GM18909 (cell line): Measurements from ENCODE around the gene OR10J1.
"Not testable (repeated sequence)": the region's sequence is repeated elsewhere in the genome, so short reads cannot be mapped to it uniquely, and the experiment has no call there.

Experiments used
- ATAC-seq: cut with Tn5 transposase; IDR thresholded peaks from one replicate; pipeline ENCODE4 v1.9.1; 2021; ENCODE audit warnings: mild to moderate bottlenecking; ENCODE audit not compliant: unreplicated experiment, poor library complexity

OR10J1 gene, protein sequence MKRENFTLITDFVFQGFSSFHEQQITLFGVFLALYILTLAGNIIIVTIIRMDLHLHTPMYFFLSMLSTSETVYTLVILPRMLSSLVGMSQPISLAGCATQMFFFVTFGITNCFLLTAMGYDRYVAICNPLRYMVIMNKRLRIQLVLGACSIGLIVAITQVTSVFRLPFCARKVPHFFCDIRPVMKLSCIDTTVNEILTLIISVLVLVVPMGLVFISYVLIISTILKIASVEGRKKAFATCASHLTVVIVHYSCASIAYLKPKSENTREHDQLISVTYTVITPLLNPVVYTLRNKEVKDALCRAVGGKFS

DNA sequence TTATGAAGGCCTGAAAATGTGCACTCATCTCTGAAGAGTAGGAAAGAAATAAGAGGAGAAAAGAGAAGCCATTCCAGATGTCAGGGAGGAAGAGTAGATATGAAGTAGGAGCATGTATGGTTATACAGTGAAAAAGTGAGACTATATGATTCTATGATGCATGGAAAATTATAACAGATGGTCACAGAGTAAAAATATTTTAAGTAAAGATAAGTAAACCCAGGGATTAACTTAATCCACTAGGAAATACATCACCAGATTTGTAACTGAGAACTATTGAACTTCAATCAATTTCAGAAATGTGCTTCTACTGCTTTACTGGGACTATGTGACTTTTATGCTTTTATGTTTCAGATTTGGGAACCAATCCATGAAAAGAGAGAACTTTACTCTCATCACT, at the start of gene OR10J1:
Gene OR10J1, plus strand, starts transcription at position 301 of the 400 bp plus-strand sequence. Its CDS starts 70 bp downstream, at position 371.
- no peak for ATAC-seq

DNA sequence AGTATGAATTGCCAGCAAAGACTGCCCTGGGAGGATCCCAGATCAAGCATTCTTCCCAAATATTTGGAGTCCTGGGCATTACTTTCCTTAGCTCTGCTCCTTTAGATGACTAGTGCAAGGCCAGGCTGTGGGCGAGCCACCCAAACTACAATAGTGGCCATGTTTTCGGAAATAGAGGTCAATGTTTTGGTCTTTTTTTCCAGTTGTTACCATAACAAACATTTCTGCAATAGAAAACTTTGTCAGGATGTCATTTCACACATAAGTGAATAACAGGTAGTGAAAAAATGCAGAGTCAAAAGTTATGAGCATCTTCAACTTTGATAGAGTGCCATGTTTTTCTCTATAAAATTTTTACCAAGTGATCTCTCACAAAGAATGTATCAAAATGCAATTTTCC, 32.7 kb upstream of the OR10J1 start:
- no peak for ATAC-seq

DNA sequence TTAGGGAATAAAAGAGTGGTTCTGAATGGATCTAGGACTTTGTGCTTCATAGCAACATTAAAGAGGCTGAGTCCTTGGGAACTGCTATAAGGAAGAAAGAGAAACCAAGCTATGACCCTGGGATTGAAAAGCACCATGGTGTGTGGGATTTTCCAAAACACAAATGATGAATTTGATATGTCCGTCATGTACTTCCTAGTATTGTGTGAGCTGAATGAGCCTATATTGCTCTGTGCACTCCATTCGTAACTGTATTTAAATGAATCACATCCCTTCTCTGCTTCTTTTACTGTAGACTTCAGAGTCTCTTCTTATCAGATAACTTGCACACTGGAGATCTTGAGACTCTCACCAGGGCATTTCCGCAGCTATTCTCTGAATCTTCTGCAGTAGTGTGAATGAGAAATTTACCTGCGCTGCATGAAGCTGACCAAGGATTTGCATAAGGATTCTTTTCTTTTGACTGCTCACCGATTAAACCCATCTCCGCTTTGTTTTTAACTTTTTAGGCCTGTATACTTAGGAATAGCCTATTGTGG, 30.6 kb upstream of the OR10J1 start:
- ATAC-seq: no peak

DNA sequence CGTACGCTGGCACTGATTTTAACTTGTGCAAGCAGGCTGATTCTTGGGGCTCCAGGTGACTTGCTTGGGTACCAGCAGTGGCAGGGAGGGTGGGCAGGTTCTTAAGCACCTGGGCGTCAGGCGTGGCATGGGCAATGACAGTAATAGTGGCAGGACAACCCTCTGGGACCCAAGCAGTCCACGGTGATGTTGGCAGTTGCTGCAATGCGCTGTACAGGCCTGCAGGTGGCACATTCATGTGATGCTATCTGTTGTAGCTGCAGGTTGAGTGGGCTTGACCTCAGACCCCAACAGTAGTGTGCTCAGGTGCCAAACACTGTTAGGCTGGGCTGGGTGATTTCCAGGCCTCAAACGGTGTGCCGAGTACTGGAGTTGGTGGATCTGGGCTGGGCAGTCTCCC, 17.7 kb upstream of the OR10J1 start:
- no peak for ATAC-seq

DNA sequence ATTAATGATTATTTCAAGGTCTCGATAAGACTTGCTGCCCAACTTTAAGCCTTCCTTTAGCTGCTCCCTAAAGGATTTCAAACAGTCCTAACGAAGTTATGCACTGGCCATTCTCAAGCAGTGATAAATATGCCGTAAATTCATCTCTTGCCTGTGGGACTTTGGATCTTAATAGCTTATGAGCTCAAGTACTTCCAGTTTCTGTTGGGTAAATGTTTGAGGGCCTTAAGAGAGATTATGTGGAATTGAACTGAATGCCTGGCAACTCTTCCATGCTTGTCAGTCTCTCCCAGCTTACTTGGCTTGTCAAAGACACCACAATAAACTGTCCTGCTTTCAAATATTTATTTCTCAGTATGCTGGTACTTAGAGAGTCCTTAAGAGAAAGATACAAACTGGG, 11.0 kb upstream of the OR10J1 start:
- ATAC-seq: no peak

DNA sequence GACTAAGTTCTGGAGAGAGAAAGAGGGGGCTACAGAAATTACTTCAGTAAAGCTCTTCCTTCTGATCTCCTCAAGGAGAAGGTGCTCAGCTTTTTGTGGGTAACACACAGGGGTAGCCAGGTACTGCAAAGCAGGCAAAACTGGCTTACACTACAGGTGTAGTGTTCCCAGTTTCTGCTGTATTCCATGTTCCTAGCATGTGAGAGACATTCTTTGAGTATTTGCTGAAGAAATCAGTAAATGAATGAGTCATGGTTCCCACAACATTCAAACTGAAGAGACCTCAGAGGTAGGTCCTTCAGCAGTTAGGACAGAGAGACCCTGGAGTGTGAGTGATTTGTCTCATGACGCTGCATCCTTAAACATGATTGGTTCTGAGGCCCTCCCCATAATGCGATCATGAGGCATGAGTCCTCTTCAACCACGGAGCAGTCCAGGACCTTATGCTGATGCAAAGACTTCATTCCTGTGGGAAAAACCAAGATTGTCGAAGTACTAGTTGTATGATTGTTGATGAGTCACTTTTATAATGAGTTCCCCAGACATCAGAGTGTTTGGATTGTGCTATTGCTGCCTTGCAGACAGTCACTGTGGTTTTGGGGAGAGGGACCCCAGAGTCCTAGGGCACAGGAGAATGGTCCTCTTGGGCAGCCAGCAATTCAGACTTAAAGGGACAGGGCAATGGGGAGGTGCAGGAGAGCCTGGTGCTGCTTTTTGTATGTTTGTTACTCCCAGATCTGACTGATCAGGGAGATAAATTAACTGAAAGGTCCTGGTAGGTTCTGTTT, 10.3 kb upstream of the OR10J1 start:
- ATAC-seq: no peak

DNA sequence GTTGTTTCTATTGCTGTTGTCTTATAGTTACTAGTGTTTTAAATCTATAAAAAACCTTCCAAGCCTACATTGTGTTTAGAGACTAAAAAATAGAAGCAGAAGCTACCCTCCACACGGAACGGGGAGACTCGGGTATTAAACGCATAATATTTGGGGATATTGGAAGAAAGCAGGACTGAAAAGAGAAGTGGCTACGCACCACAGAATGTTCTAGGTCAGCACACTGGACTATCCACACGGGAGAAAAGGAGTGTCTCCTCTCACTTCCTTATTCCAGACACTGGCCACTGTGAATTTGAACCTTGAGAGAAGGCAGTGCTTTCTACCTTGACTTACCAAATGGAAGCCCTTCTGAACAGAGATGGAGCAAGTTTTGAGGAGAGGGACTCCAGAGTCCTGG, 8.5 kb upstream of the OR10J1 start:
- no peak for ATAC-seq

DNA sequence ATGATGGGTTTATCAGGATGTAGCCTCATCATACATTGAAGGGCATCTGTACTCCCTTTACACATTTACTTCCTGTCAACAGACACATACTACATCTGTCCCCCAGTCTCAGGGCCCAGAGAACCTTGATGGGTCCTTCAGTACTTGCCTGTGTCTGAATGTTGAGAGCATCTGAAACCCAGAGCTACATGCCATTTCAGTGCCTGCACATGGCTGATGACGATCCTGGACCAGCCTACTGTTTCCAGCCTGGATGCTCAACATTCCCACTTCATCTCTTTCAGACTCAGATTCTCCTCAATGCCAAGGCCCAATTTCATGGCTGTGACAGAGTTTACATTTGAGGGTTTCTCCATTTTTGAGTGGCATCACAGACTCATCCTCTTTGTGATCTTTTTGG, 7.6 kb upstream of the OR10J1 start, which contains the start of gene OR10J4:
Gene OR10J4, plus strand, starts transcription at position 301 of the 400 bp plus-strand sequence.
- ATAC-seq: no peak

DNA sequence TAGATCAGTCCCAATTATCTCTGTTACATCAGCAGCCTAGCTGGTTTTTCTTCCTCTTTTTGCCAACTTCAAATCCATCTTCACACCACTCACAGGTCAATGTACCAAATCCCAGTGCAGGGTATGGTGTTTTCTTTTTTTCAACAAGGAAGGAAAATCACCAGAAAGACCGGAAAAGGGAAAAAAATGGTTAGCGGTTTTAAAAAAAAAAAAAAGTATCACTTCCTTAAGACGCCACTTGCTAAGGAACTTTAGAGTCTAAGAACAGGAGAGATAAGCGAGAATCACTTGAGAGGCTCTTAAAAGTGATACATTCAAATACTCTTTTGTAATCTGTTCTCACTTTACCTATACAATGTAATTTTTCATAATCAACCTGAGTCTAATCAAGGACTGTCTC, 3.1 kb upstream of the OR10J1 start:
- ATAC-seq: no peak

DNA sequence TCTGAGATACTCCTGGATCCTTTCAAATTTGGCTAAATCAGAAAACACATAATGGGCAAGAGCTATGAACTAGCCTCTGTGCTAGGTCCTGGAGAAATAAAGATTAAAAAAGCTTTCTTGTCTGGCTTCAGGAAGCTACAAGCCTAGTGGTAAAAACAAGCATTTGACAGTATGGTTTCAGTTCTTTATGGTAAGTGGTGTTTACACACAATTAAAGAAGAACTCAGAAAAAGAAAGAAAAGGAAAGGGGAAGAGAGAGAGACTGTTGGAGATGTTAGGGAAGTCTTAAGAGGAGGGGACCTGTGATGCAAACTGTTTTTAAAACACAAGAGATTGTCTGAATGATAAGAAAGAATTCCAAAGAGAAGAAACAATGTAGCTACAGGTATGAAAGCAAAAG, 1.8 kb downstream of the OR10J1 start:
- no peak for ATAC-seq

DNA sequence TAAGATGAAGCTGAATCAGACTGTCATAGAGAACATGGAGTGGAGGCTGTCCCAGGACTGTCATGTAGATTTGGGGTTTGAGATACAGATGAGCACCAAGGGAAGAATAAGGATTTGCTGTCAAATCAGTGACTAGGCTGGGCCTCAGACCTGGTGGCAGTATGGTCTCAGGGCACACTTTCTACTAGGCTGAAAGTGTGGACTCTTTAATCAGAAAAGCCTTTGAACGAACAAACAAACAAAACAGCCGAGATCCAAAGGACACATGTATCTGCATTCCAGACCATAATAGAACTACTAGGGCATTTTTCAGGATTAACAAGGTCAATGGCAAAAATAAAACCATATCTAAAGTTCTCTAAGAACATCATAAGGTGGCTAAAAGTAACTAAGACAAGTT, 2.9 kb downstream of the OR10J1 start:
- ATAC-seq: no peak

DNA sequence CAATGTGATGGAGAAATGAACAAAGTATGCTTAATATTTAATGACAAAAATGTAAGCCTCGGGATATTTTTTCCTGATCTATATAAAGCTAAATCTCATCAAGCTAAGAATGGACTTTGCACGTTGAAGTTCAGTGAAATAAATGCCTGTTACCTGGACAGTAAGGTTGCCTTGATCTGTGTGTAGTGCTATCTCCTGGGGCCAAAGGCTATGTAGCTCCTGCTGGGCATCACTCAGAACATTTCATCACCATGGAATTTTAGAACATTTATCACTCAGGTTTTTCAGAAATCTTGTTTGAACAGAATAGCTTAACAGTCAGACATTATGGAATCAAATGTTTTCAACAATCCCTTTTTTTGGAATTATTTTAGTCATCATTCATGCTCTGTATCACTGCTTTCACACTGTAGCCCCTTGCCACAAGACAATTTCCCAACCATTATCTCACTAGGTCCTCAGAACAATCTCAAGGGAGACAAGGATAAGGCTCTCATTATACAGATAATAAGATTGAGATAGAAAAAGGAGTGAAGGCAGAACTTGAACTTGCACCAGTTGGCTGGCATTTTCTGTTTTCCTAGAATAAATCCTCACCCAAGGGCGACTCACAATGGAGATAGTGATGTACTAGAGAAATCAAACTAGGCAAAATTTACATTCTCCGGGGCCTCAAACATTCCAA, 3.7 kb downstream of the OR10J1 start:
- ATAC-seq: no peak

DNA sequence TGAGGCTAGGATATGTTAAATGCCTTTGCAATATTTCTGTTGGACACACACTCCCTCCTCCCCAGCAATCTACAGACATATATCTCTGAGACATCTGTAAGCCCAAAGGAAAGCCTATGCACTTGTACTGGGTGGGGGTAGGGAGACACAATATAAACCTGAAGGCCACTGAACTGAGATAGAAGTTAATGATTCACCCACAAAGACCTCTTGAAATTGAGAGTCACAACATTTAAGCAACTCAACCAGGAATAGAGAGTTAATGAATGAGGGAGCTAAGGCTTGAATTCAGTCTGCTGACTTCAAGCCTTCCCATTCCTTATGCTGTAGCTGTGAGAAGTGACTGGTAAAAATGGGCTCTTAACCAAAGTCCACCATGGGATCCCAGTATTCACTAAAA, 5.0 kb downstream of the OR10J1 start:
- ATAC-seq: no peak

DNA sequence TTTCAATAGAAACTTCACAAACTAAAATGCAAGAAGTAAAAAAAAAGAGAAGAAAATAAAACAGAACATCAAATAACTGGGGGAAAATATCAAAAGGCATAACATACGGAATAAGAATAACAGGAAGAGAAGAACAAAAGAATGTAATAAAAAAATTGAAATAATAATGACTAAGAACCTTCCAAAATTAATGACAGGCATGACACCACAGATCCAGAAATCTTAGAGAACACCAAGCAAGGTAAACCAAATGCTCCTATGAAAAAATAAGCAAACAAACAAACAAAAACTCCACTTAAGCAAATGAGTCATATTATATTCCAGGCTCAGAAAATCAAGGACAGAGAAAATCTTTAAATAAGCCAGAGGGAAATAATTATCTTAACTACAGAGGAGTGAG, 8.7 kb downstream of the OR10J1 start:
- no peak for ATAC-seq

DNA sequence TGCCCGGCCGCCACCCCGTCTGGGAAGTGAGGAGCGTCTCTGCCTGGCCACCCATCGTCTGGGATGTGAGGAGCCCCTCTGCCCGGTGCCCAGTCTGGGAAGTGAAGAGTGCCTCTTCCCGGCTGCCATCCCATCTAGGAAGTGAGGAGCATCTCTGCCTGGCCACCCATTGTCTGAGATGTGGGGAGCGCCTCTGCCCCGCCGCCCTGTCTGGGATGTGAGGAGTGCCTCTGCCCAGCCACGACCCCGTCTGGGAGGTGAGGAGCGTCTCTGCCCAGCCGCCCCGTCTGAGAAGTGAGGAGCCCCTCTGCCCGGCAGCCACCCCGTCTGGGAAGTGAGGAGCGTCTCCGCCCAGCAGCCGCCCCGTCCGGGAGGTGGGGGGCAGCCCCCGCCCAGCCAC, 10.1 kb downstream of the OR10J1 start:
- ATAC-seq: not testable (repeated sequence)

DNA sequence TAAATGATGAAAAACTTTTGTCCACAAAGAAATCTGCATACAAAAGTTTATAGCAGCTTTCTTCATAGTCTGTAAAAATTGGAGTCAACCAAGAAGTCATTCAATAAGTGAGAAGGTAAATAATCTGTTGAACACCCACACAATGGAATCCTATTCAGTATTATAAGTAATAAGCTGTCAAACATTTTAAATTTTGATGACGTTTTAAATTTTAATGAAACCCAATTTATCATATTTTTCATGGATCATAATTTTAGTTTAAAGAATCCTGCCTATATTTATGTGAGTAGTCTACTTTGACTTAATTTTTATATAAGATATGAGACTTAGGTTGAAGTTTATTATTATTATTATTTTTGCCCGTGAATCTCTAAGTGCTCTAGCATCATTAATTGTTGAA, 20.0 kb downstream of the OR10J1 start:
- no peak for ATAC-seq

DNA sequence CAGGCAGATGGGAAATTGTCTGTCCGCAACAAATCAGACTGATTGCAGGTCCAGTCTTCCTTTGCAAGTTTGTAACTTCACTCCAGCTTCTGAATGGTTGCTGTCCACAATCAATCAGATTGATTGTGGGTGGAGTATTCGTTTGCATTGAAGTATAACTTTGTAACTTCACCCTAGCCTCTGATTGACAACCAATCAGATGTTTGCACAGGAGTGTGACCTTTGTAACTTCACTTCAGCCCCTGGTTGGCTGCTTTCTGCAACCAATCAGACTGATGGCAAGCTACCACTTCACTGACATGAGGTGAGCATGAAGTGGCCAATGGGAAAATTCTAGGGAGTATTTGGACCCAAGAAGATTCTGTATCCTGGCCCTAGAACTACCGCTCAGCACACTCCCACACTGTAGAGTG, 25.7 kb downstream of the OR10J1 start:
- no peak for ATAC-seq

DNA sequence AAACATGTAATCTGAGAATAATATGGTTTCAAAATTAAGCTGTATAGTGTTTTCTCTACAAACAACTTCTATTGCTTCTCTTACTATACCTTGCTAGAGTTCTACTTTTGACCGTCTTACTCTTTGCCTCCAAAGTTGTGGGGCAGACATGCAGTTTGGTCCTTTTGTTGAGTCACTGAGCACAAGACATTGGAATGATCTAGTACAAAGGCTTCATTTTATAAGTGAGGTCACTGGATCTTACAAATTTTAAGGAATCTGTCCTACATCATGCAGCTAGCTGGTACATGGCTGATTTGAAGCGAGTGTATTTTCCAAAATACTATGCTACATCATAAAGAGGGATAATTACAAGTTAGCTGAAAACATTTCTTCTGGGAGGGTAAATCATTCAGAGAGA, 28.8 kb downstream of the OR10J1 start:
- no peak for ATAC-seq

DNA sequence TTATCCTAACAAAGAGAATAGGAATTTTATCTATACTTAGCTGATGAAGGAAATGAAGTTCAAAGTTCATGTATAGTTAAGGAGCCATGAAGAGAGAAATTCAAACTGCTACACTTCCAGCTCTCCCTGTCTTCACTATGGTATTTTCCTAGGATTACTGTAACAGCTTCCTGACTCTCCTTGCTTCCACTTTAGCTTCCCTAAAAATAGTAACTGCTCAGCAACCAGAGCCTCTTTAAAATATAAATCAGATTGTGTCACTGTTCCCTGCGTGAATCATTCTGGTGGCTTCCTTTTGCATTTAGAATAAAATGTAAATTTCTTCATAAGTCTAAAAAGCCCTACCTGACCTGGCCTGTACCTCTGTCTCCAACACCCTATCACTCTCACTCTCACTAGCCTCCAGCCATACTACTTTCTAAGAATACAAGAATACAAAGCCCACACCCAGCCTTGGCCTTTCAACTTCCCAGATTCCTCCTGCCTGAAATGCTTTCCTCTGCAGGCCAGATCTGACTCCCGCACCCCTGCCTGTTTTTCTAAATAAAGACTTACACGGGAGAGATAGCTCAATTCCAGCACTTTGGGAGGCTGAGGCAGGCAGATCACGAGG, 30.5 kb downstream of the OR10J1 start:
- no peak for ATAC-seq

DNA sequence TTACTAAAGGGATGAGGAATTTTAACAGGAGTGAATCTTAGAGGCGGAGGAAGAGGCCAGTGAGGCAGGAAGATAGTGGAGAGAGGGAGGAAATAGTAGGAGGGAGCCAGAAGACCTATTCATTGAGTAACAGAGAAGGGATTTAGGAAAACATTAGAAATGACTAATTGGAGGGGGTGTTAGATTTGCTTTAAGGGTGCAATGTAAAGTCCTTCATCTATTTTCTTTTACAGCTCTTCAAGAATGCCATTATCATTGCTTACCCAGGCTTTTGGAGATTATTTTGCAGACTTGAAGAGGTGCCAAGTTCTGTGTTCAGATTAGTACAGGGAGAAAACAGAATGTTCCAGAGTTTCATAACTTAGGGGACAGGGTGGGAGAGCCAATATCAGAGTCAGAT, 33.8 kb downstream of the OR10J1 start:
- no peak for ATAC-seq

DNA sequence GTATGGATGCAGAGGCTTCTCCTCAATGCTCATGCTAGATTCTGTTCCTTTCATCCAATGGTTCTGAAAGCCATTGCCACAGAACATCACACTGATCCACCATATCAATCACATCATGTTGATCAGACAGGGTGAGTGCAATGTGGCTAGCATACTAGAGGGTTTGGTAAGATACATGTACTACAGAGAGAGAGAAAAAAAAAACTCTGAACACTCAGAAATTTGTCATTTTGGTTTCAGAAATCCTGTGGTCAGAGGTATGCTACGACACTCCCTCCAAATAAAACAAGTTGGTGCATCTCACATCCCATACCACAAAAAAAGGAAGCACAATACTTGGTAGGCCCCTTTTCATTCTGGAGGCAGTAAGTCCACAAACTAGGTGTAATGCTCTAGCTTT, 35.4 kb downstream of the OR10J1 start:
- no peak for ATAC-seq
